HG02840 (cell line): ENCODE results near the gene TSPEAR.
"Not testable (repeated sequence)": the region's sequence is repeated elsewhere in the genome, so short reads cannot be mapped to it uniquely, and the experiment has no call there.

Experiments used
- ATAC-seq: cut with Tn5 transposase; IDR thresholded peaks from one replicate; pipeline ENCODE4 v1.9.1; 2021; ENCODE audit warnings: mild to moderate bottlenecking, moderate library complexity, moderate number of reproducible peaks; ENCODE audit not compliant: unreplicated experiment, low FRiP score

Gene TSPEAR

GRCh38 chr21:44579056-44579832, 132.1 kb downstream of the TSPEAR start:
- no peak for ATAC-seq

DNA sequence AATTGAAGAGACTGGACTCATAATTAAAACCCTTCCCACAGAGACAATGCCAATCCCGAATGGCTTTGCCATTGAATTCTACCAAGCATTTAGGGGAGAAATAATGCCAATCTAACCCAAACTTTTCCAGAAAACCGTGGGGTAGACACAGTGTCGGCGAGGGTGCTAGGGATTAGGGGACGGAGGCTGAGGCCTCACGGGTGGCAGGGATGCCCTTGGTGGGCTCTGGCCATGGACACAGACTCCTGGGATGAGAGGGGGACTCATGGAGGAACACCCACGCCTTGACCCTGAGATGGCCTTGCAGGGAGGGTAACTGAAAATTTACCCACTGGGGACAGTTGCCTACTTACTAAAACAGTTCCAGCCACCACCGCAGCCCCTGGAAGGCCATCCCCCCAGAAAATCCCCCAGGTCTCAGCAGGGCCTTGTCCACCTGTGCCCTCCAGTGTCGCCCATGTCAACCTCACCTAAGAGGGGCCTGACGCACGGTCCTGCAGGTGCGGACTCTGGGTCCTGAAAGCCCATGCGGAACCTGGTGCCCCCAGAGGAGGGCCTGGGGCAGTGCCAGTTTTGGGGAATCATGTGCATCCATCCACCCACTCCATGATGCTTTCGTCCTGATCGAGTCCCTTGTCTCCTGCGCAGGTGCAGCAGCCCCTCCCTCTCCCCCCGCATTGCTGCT, 132.9 kb downstream of the TSPEAR start:
- ATAC-seq = no peak

DNA sequence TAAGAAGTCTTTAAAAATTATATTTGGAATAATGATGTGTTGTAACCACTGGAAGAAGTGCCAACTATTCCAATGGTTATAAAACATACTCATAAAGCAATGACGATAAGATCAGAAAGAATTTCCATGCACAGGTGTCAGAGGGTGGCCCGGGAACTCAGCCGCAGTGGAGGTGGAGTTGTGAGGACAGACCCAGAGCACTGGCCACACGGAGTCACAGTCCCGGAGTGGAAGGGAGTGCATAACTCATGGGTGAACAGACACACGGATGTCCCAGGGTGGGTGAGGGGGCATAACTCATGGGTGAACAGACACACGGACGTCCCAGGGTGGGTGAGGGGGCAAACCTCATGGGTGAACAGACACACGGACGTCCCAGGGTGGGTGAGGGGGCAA, 135.3 kb downstream of the TSPEAR start:
- ATAC-seq = no peak

GRCh38 chr21:44575307-44576024, 135.9 kb downstream of the TSPEAR start:
- no peak for ATAC-seq

GRCh38 chr21:44574457-44575306, 136.7 kb downstream of the TSPEAR start:
- no peak for ATAC-seq

- not testable (repeated sequence) for ATAC-seq
Observed at GRCh38 chr21:44573630-44574456, 137.5 kb downstream of the TSPEAR start, which contains the start of gene KRTAP10-4. TSS of gene KRTAP10-4 (plus strand) at chr21:44573729. CDS start at chr21:44573759, 30 bp downstream.

DNA sequence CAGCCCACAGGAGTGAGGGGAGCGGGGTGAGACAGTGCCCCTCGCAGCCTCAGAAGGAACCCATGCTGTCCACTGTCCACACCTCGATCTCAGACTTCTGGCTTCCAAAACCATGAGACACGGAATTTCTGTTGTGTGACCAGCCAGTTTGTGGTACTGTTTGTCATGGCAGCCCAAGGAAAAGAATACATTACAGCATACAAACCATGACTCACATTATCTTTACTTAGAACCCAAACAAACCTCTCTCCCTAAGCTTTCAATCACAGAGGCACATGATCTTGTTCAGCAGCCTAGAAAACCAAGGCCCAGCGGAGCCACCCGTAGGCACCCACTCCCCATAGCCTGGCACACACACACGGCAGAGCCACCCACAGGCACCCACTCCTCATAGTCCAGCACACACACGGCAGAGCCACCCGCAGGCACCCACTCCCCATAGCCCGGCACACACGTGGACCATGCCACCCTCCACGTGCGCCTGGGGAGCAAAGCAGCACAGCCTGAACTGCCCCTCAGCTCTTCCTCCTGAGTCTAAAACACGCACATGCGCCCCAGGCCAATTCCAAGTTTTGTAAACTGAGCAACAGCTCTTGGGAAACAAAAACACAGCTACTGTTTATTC, 138.3 kb downstream of the TSPEAR start:
- ATAC-seq = no peak

DNA sequence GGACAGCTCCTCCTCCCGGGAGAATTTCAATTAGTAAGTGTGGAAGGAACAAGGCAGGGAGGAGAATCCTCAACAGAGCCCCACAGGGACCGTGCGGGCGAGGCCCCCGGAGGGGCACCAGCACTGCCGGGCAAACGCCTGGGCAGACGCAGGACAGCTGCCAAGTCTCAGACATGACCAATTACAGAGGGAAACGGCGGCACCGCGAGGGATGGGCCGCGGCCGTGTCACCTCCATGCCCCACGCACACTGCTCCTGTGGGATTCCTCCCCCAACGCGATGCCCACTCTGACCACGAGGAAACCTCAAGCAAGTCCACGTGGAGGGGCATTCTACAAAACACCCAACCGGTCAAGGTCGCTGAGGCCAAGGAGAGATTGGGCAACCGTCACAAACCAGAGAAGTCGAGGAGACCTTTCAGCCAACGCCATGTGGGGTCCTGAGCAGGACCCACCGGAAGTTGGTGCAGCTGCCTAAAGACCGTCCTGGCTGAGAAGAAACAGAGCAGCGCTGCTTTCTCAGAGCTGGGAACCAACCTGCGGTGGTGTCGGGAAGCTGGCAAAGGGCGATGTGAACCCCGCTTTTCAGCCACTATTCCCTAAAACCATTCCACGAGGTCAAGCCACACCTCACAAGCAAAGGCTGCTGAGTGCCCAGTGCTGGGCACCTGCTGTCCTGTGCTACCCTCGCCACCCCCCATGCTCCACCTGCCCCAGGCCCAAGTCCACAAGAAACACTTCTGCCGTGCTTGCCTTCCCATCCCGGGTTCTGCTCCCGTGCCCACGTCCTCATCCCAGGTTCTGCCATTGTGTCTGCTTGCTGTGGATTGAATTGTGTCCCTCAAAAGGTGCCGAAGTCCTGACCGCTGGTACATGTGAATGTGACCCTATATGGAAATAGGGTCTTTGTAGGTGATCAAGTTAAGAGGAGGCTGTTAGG, 139.3 kb downstream of the TSPEAR start:
- ATAC-seq = no peak

DNA sequence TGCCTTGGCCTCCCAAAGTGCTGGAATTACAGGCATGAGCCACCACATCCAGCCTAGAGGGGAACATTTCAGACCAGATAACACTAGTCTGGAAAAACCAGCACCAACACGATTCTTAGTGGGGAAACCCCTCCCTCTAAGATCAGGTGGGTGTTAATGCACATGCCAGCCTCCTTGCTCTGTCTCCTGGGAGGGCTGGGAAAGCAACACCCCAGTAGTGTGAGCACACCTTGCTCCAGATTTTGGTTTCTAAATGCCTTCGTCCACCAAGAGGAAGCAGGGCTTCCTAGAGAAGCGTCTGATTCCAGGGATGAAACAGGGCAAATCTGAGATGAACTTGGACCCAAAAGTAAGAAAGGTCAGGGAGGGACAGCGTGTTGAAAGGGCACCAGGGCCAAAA, 140.1 kb downstream of the TSPEAR start:
- no peak for ATAC-seq

DNA sequence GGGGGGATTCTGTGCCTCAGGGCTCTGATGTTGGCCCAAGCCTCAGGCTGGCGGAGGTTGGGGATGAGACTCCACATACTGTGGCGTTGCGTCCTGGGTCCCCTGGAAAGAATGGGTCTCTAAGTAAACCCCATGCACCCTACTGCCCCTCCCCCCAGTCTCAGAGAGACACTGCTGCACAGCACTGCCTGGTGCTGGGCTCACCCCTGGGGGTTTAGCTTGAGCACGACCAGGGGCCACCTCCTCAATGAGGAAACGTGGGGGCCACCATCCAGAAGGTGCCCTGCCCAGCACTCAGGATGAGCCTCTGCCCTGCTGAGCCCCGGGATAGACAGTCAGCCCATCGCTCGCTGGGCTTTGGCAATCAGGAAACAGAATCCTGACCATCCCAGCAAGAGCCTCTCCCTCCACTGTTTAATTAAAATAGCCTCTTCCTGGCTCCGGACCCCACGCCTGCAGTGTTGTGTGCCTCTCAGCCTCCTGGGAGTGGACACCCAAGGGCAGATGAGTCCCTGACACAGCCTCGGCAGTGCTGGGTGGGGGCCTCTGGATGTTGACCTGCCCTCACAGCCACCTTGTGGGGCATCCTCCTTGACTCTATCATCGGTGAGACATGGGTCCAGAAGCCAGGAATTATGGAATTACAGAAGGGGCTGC, 141.4 kb downstream of the TSPEAR start:
- no peak for ATAC-seq

GRCh38 chr21:44568667-44569556, 142.5 kb downstream of the TSPEAR start:
- no peak for ATAC-seq

DNA sequence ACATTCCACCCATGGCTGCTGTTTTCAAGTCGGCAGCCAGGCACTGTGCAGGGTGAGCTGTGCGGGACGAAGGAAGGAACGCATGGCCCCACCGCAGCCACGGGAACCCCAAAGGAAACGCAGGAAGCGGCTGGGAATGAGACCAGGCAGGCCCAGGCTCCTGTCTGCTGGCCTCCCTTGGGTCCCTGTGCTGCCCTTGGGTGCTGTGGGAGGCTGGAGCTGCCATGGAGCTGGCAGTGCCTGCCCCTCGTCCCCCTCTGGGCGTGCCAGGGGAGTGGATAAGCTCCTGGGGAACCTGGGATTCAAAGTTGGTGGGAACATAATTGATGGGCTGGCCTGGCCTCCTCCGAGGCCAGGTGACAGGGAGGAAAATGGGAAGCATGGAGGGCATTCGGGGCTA, 143.1 kb downstream of the TSPEAR start:
- no peak for ATAC-seq

- no peak for ATAC-seq
Observed at GRCh38 chr21:44567481-44568171, 143.7 kb downstream of the TSPEAR start.

GRCh38 chr21:44566403-44566802, 145.0 kb downstream of the TSPEAR start:
- ATAC-seq = no peak

- ATAC-seq = no peak
Observed at GRCh38 chr21:44564886-44565598, 146.3 kb downstream of the TSPEAR start.
